GM23338 (cell line): ENCODE results near the gene MBD2. TPM values are rescaled to one million over a fixed set of nuclear protein-coding genes. Genes with fewer than 3 reads are reported as not detected.
A peak's percentile ranks its signal among the peaks of the same experiment; 100 is the strongest.

ENCODE experiments used
- ATAC-seq: fragments of 200-7000 bp; cut with Tn5 transposase; 3 replicates; pipeline ENCODE4 v1.9.1; 2020
- DNase-seq: peaks from one replicate; pipeline ENCODE4 v3.0.0-alpha.2; 2015; ENCODE audit warnings: low spot score
- H2AFZ ChIP-seq: fragments of 200-600 bp; sonication (generic); 2 replicates; pipeline ENCODE4 v1.8.0; 2016; ENCODE audit warnings: antibody characterized with exemption, mild to moderate bottlenecking, moderate library complexity
- H3F3A ChIP-seq: fragments of 200-600 bp; sonication (generic); replicated peaks from 2 replicates; pipeline ENCODE4 v1.8.0; 2017; ENCODE audit warnings: antibody characterized with exemption, mixed run types, low read depth
- H3K27ac ChIP-seq: fragments of 200-600 bp; sonication (generic); 2 replicates; pipeline ENCODE4 v1.6.1; 2016; ENCODE audit warnings: low read depth
- H3K27me3 ChIP-seq: fragments of 200-600 bp; sonication (generic); 2 replicates; pipeline ENCODE4 v1.8.0; 2016; ENCODE audit warnings: mild to moderate bottlenecking, mixed run types, moderate library complexity; ENCODE audit not compliant: insufficient read depth
- H3K36me3 ChIP-seq: fragments of 200-600 bp; sonication (generic); 2 replicates; pipeline ENCODE4 v1.8.0; 2016; ENCODE audit warnings: mild to moderate bottlenecking; ENCODE audit not compliant: insufficient read depth
- H3K4me1 ChIP-seq: fragments of 200-600 bp; sonication (generic); 2 replicates; pipeline ENCODE4 v1.8.0; 2016; ENCODE audit warnings: mild to moderate bottlenecking, moderate library complexity; ENCODE audit not compliant: insufficient read depth
- H3K4me2 ChIP-seq: fragments of 200-600 bp; sonication (generic); 2 replicates; pipeline ENCODE4 v1.7.1; 2017; ENCODE audit warnings: mixed run types
- H3K4me3 ChIP-seq: fragments of 200-600 bp; sonication (generic); 2 replicates; pipeline ENCODE4 v1.6.1; 2016; ENCODE audit warnings: mixed run types
- H3K79me2 ChIP-seq: fragments of 200-600 bp; sonication (generic); replicated peaks from 2 replicates; pipeline ENCODE4 v1.8.0; 2017; ENCODE audit warnings: mild to moderate bottlenecking; ENCODE audit not compliant: insufficient read depth
- H3K9me2 ChIP-seq: fragments of 200-600 bp; sonication (generic); 2 replicates; pipeline ENCODE4 v1.8.0; 2017; ENCODE audit not compliant: insufficient read depth
- H4K20me1 ChIP-seq: fragments of 200-600 bp; sonication (generic); replicated peaks from 2 replicates; pipeline ENCODE4 v1.8.0; 2017; ENCODE audit warnings: mild to moderate bottlenecking; ENCODE audit not compliant: insufficient read depth
- H3K27ac Mint-ChIP-seq: 2 replicates; pipeline ENCODE4 v1.8.0; 2020; ENCODE audit warnings: inconsistent platforms, mild to moderate bottlenecking, moderate library complexity, mixed read lengths
- H3K27me3 Mint-ChIP-seq: 3 replicates; pipeline ENCODE4 v1.8.0; 2022; ENCODE audit warnings: low read depth, mild to moderate bottlenecking, moderate library complexity, mixed read lengths, inconsistent platforms; ENCODE audit not compliant: insufficient read depth, poor library complexity
- H3K36me3 Mint-ChIP-seq: 3 replicates; pipeline ENCODE4 v1.8.0; 2021; ENCODE audit warnings: low read depth, mild to moderate bottlenecking, inconsistent platforms, moderate library complexity, mixed read lengths
- H3K4me1 Mint-ChIP-seq: 3 replicates; pipeline ENCODE4 v1.8.0; 2020; ENCODE audit warnings: mild to moderate bottlenecking, inconsistent platforms, mixed read lengths
- H3K4me3 Mint-ChIP-seq: 3 replicates; pipeline ENCODE4 v1.8.0; 2021; ENCODE audit warnings: moderate library complexity, mild to moderate bottlenecking, inconsistent platforms, mixed read lengths
- H3K9me3 Mint-ChIP-seq: 3 replicates; pipeline ENCODE4 v1.8.0; 2020; ENCODE audit warnings: moderate library complexity, mild to moderate bottlenecking, inconsistent platforms, mixed read lengths
- CREB1 ChIP-seq: fragments of 250-450 bp; sonication (Bioruptor Pico); IDR thresholded peaks from 2 replicates; pipeline ENCODE4 v1.5.0; 2020; ENCODE audit warnings: low read depth, mild to moderate bottlenecking, moderate library complexity
- CTCF ChIP-seq, 2 experiments: fragments of 200-600 bp in 1 of 2; sonication (generic) in 1 of 2; conservative IDR thresholded peaks; 2 replicates each; pipeline versions ENCODE4 v1.5.1 to v1.6.1; 2016 to 2017; ENCODE audit warnings: antibody characterized with exemption in 2 of 2, low read depth in 2 of 2, mild to moderate bottlenecking in 2 of 2, moderate library complexity in 1 of 2
- ETS1 ChIP-seq: IDR thresholded peaks from 2 replicates; pipeline ENCODE4 v1.6.1; 2016; ENCODE audit warnings: antibody characterized with exemption
- EZH2 ChIP-seq: fragments of 200-600 bp; sonication (generic); IDR thresholded peaks from one replicate; pipeline ENCODE4 v1.8.0; 2017; ENCODE audit warnings: antibody characterized with exemption, mild to moderate bottlenecking, low read depth; ENCODE audit not compliant: unreplicated experiment
- EZH2phosphoT487 ChIP-seq: fragments of 200-600 bp; sonication (generic); IDR thresholded peaks from one replicate; pipeline ENCODE4 v1.8.1; 2018; ENCODE audit warnings: antibody characterized with exemption; ENCODE audit not compliant: unreplicated experiment
- JUNB ChIP-seq: IDR thresholded peaks from one replicate; pipeline ENCODE4 v1.6.1; 2016; ENCODE audit warnings: antibody characterized with exemption; ENCODE audit not compliant: unreplicated experiment
- NANOG ChIP-seq: IDR thresholded peaks from 2 replicates; pipeline ENCODE4 v1.6.1; 2016; ENCODE audit warnings: antibody characterized with exemption, borderline replicate concordance
- POLR2AphosphoS5 ChIP-seq: IDR thresholded peaks from 2 replicates; pipeline ENCODE4 v1.6.1; 2016; ENCODE audit warnings: antibody characterized with exemption, low read depth
- REST ChIP-seq: IDR thresholded peaks from one replicate; pipeline ENCODE4 v1.6.1; 2018; ENCODE audit warnings: antibody characterized with exemption; ENCODE audit not compliant: unreplicated experiment
- STAT1 ChIP-seq: IDR thresholded peaks from one replicate; pipeline ENCODE4 v1.6.1; 2016; ENCODE audit warnings: antibody characterized with exemption; ENCODE audit not compliant: unreplicated experiment
- ZNF114 ChIP-seq: fragments of 250-450 bp; sonication (Bioruptor Pico); IDR thresholded peaks from 2 replicates; pipeline ENCODE4 v1.5.0; 2020; ENCODE audit warnings: mild to moderate bottlenecking, moderate library complexity
- ZNF331 ChIP-seq: fragments of 250-450 bp; sonication (Bioruptor Pico); IDR thresholded peaks from 2 replicates; pipeline ENCODE4 v1.5.0; 2020; ENCODE audit warnings: low read depth, mild to moderate bottlenecking, moderate library complexity
- ZNF462 ChIP-seq: fragments of 250-450 bp; sonication (Bioruptor Pico); IDR thresholded peaks from 2 replicates; pipeline ENCODE4 v1.5.0; 2020; ENCODE audit warnings: mild to moderate bottlenecking, moderate library complexity
- polyA plus RNA-seq: library from polyadenylated mRNA; unstranded; fragments of >200 nt; fragmentation: Nextera tagmentation; extraction: Ambion mirVana; gene quantifications from 2 replicates; pipeline ENCODE4 v1.2.1, GENCODE V29; 2016
- total RNA-seq: library from RNA; depleted of rRNA; stranded (reverse); fragments of >200 nt; shearing (Covaris generic); gene quantifications from 2 replicates; pipeline ENCODE4 v1.2.3, GENCODE V29; 2014

MBD2 gene
- total and polyA plus RNA-seq, 2 experiments from 2014 or later, result 11.2 to 39.2 TPM

- H3K27me3 Mint-ChIP-seq, result peaks cover 3% of the 10 kb centered on the region
- H3K27ac Mint-ChIP-seq, result peak overlapping the region; percentile 12; the same call in 1 of the 2 replicates
- H3K9me3 Mint-ChIP-seq, result peaks cover 2% of the 10 kb centered on the region; the same call in 1 of the 3 replicates
- no peaks in the 10 kb centered on the region; the same call in 2 of the 3 replicates for H3K4me1 Mint-ChIP-seq
- Histone ChIP-seq H3K9me2 (no peaks in the 10 kb centered on the region; the same call in 1 of the 2 replicates), H3K36me3 (no peaks in the 10 kb centered on the region), H3K27ac (no peak overlapping the region), H3K79me2 (no peaks in the 10 kb centered on the region), H3K27me3 (no peaks in the 10 kb centered on the region), H3K4me3 (no peak overlapping the region), H3K4me2 (no peak overlapping the region), H4K20me1 (no peaks in the 10 kb centered on the region), H2AFZ (peak overlapping the region; percentile 77; the same call in 1 of the 2 replicates), H3F3A (no peaks in the 10 kb centered on the region), H3K4me1 (no peaks in the 10 kb centered on the region; the same call in 1 of the 2 replicates)
- TF ChIP-seq ZNF331 (no peak), ZNF114 (CRISPR knock-in tag) (no peak), ETS1 (no peak), STAT1 (no peak), ZNF462 (no peak), JUNB (no peak), CREB1 (no peak), NANOG (no peak), REST (no peak), CTCF (conservative IDR thresholded peaks at IDR 0.05; ENCODE audit: low read depth in 2 of 2) (no peak), EZH2 (no peak), EZH2phosphoT487 (no peak), POLR2AphosphoS5 (no peak)
- no peak overlapping the region for H3K4me3 Mint-ChIP-seq
- DNase-seq (no peak), ATAC-seq (no peak)
- no peaks in the 10 kb centered on the region for H3K36me3 Mint-ChIP-seq
Observed at GRCh38 chr18:54238173-54238936, 13.9 kb upstream of the MBD2 start.
